HCT116 (cell line): Measurements from ENCODE around the gene FOXF1. TPM values are rescaled to one million over a fixed set of nuclear protein-coding genes. Genes with fewer than 3 reads are reported as not detected.
A peak's percentile ranks its signal among the peaks of the same experiment; 100 is the strongest.

Experiments
- ATAC-seq: fragments of 200-7000 bp; cut with Tn5 transposase; 2 replicates; pipeline ENCODE4 v1.9.1; 2020; ENCODE audit warnings: mild to moderate bottlenecking, moderate library complexity
- BruUV-seq: library from RNA; stranded (reverse); fragments of 400-500 nt; replicated peaks from 2 replicates; lab custom pipeline; 2021; lab: Mats Ljungman, UMichigan
- CTCF ChIA-PET: fragments of 300-600 bp; sonication (Branson Sonifier 250); formaldehyde crosslinking; loops from one replicate; lab custom pipeline; 2021; ENCODE audit warnings: antibody characterized with exemption; lab: Charles Lee
- POLR2A ChIA-PET: fragments of 300-600, 350-600 bp; sonication (Branson Sonifier 250); formaldehyde crosslinking; loops from one replicate; lab custom pipeline; 2021; ENCODE audit warnings: antibody characterized with exemption; lab: Charles Lee
- RAD21 ChIA-PET, 2 experiments: fragments of 300-600 bp; sonication (Branson Sonifier 250); formaldehyde crosslinking; loops; one replicate each; lab custom pipeline; 2023; ENCODE audit warnings: low total read pairs in 2 of 2; ENCODE audit not compliant: uncharacterized antibody in 2 of 2, unreplicated experiment in 2 of 2, low non-redundant PET in 1 of 2; lab: Charles Lee
- DNase-seq: peaks from one replicate; pipeline ENCODE4 v3.0.0-alpha.2; 2010; ENCODE audit warnings: low read depth, low spot score
- H2AFZ ChIP-seq: fragments of 200-600 bp; shearing (Covaris generic), sonication (generic); 2 replicates; pipeline ENCODE4 v1.6.1; 2017; ENCODE audit warnings: low read depth, mixed run types, mixed read lengths, antibody characterized with exemption, low read length; ENCODE audit not compliant: poor library complexity, severe bottlenecking
- H3K27ac ChIP-seq: 2 replicates; pipeline ENCODE4 v1.5.1; 2012; ENCODE audit warnings: low read depth, low read length
- H3K27me3 ChIP-seq: fragments of 200-600 bp; sonication (generic); 2 replicates; pipeline ENCODE4 v1.6.1; 2016; ENCODE audit warnings: mixed run types, low read length, mixed read lengths; ENCODE audit not compliant: insufficient read depth
- H3K36me3 ChIP-seq, 2 experiments: fragments of 200-500 bp in 1 of 2; fragments of 200-600 bp in 1 of 2; sonication (Bioruptor generic) in 1 of 2; sonication (generic) in 1 of 2; 2 replicates each; pipeline versions ENCODE4 v1.5.1 to v1.6.1; 2014 to 2016; ENCODE audit warnings: low read length in 2 of 2, inconsistent platforms in 1 of 2, mixed read lengths in 1 of 2, mixed run types in 1 of 2; ENCODE audit not compliant: insufficient read depth in 2 of 2, control insufficient read depth in 1 of 2
- H3K4me1 ChIP-seq, 2 experiments: fragments of 200-600 bp in 1 of 2; sonication (generic) in 1 of 2; 2 replicates each; pipeline versions ENCODE4 v1.5.1 to v1.6.1; 2012 to 2017; ENCODE audit warnings: low read length in 2 of 2, inconsistent platforms in 1 of 2, mild to moderate bottlenecking in 1 of 2, mixed read lengths in 1 of 2, mixed run types in 1 of 2, moderate library complexity in 1 of 2; ENCODE audit not compliant: insufficient read depth in 2 of 2, control insufficient read depth in 1 of 2
- H3K4me2 ChIP-seq: fragments of 200-600 bp; sonication (generic); 2 replicates; pipeline ENCODE4 v1.6.1; 2017; ENCODE audit warnings: mixed run types, low read length, mixed read lengths
- H3K4me3 ChIP-seq, 2 experiments: fragments of 200-600 bp in 1 of 2; sonication (generic) in 1 of 2; replicated peaks in 1 of 2; 2 replicates each; pipeline ENCODE4 v1.5.1; 2011 to 2016; ENCODE audit warnings: low read length in 2 of 2, control low read depth in 1 of 2, low read depth in 1 of 2, mild to moderate bottlenecking in 1 of 2, mixed read lengths in 1 of 2, mixed run types in 1 of 2
- H3K79me2 ChIP-seq: fragments of 200-600 bp; sonication (generic); 2 replicates; pipeline ENCODE4 v1.6.1; 2017; ENCODE audit warnings: mild to moderate bottlenecking, mixed run types, low read length, moderate library complexity, mixed read lengths; ENCODE audit not compliant: insufficient read depth
- H3K9ac ChIP-seq: fragments of 200-600 bp; sonication (generic); 2 replicates; pipeline ENCODE4 v1.6.1; 2016; ENCODE audit warnings: low read length, mixed read lengths
- H3K9me2 ChIP-seq: fragments of 200-600 bp; sonication (generic), shearing (Covaris generic); 2 replicates; pipeline ENCODE4 v1.6.1; 2017; ENCODE audit warnings: mixed run types, mild to moderate bottlenecking, moderate library complexity; ENCODE audit not compliant: insufficient read depth
- H3K9me3 ChIP-seq, 2 experiments: fragments of 200-500 bp in 1 of 2; fragments of 200-600 bp in 1 of 2; sonication (Bioruptor generic) in 1 of 2; sonication (generic) in 1 of 2; 2 replicates each; pipeline ENCODE4 v1.6.1; 2014 to 2017; ENCODE audit warnings: low read length in 2 of 2, mixed read lengths in 2 of 2, inconsistent platforms in 1 of 2, low read depth in 1 of 2, mild to moderate bottlenecking in 1 of 2, mixed run types in 1 of 2, moderate library complexity in 1 of 2; ENCODE audit not compliant: control insufficient read depth in 1 of 2, insufficient read depth in 1 of 2
- H4K20me1 ChIP-seq: fragments of 200-600 bp; sonication (generic), shearing (Covaris generic); 2 replicates; pipeline ENCODE4 v1.6.1; 2017; ENCODE audit warnings: mixed run types, mild to moderate bottlenecking, moderate library complexity; ENCODE audit not compliant: insufficient read depth
- ATF3 ChIP-seq: IDR thresholded peaks from 2 replicates; pipeline ENCODE4 v1.6.1; 2012
- CBX3 ChIP-seq: IDR thresholded peaks from 2 replicates; pipeline ENCODE4 v1.6.1; 2012; ENCODE audit warnings: low read depth
- CEBPB ChIP-seq: IDR thresholded peaks from 2 replicates; pipeline ENCODE4 v1.6.1; 2012; ENCODE audit warnings: low read depth
- CTCF ChIP-seq, 3 experiments: fragments of 200-600 bp in 1 of 3; sonication (generic) in 1 of 3; IDR thresholded peaks in 2 of 3; conservative IDR thresholded peaks in 1 of 3; 2 replicates each; pipeline ENCODE4 v1.5.1; 2012 to 2017; ENCODE audit warnings: low read depth in 2 of 3, low read length in 2 of 3, antibody characterized with exemption in 1 of 3, borderline replicate concordance in 1 of 3, control low read depth in 1 of 3, mild to moderate bottlenecking in 1 of 3, mixed read lengths in 1 of 3, mixed run types in 1 of 3, moderate library complexity in 1 of 3; ENCODE audit not compliant: insufficient read depth in 1 of 3
- EGR1 ChIP-seq: IDR thresholded peaks from 2 replicates; pipeline ENCODE4 v1.6.1; 2012; ENCODE audit warnings: low read depth
- EZH2phosphoT487 ChIP-seq: fragments of 200-600 bp; IDR thresholded peaks from 2 replicates; pipeline ENCODE4 v1.6.1; 2018; ENCODE audit warnings: antibody characterized with exemption, borderline replicate concordance
- FOSL1 ChIP-seq: IDR thresholded peaks from 2 replicates; pipeline ENCODE4 v1.6.1; 2012; ENCODE audit warnings: low read depth
- POLR2A ChIP-seq: IDR thresholded peaks from 2 replicates; pipeline ENCODE4 v1.7.0; 2011; ENCODE audit warnings: borderline replicate concordance; ENCODE audit not compliant: insufficient read depth, insufficient read length; ENCODE audit errors: extremely low read depth
- RAD21 ChIP-seq: IDR thresholded peaks from 2 replicates; pipeline ENCODE4 v1.6.1; 2012; ENCODE audit warnings: low read depth, mild to moderate bottlenecking
- REST ChIP-seq: IDR thresholded peaks from 2 replicates; pipeline ENCODE4 v1.6.1; 2012; ENCODE audit warnings: low read depth
- SP1 ChIP-seq: IDR thresholded peaks from 2 replicates; pipeline ENCODE4 v1.6.1; 2012; ENCODE audit warnings: low read depth
- SRF ChIP-seq: IDR thresholded peaks from 2 replicates; pipeline ENCODE4 v1.6.1; 2012; ENCODE audit warnings: low read depth
- TCF7L2 ChIP-seq: IDR thresholded peaks from 2 replicates; pipeline ENCODE4 v1.7.0; 2011; ENCODE audit warnings: borderline replicate concordance, inconsistent platforms; ENCODE audit not compliant: insufficient read depth, insufficient read length; ENCODE audit errors: extremely low read depth
- ZBTB33 ChIP-seq: IDR thresholded peaks from 2 replicates; pipeline ENCODE4 v1.6.1; 2011; ENCODE audit warnings: mild to moderate bottlenecking, low read length, moderate library complexity; ENCODE audit not compliant: insufficient replicate concordance; ENCODE audit errors: extremely low read depth
- intact Hi-C: fragments of 100-400 bp; cut with micrococcal nuclease; formaldehyde crosslinking; loops from 2 replicates; pipeline ENCODE4 v1.10.0; 2022
- total RNA-seq: library from RNA; stranded (reverse); gene quantifications from one replicate; pipeline ENCODE4 v1.2.1, GENCODE V29; 2021; ENCODE audit not compliant: unreplicated experiment

The FOXF1 gene
- total RNA-seq, 1 experiment from 2014 or later = 2.4 TPM

GRCh38 chr16:86520317-86521210 is 10.2 kb downstream of the FOXF1 start:
- BruUV-seq = no TSS peak
- H3K27ac ChIP-seq = no peak overlapping the region
- DNase-seq = no peak
- POLR2A ChIA-PET = no interaction called here
- no peak overlapping the region for H2AFZ ChIP-seq
- H3K4me2 ChIP-seq = peak overlapping the region; percentile 59
- CTCF ChIA-PET = interaction anchor here (0.5 to 2.2 kb wide), 6 partner anchors 267 to 699 kb away, joined by 3 to 14 read pairs (median 4); no protein-coding TSS in a partner anchor
- H3K9ac ChIP-seq = no peak overlapping the region
- H3K79me2 ChIP-seq = no peaks in the 10 kb centered on the region
- H3K36me3 ChIP-seq = no peaks in the 10 kb centered on the region
- no peaks in the 10 kb centered on the region for H3K9me3 ChIP-seq
- RAD21 ChIA-PET = interaction anchor here in 1 of 2 experiments (0.9 to 1.3 kb wide), 2 partner anchors 268 to 699 kb away, joined by 3 to 4 read pairs; no protein-coding TSS in a partner anchor
- H3K9me2 ChIP-seq = no peaks in the 10 kb centered on the region
- TF ChIP-seq ZBTB33 (no peak), ATF3 (no peak), CBX3 (no peak), TCF7L2 (no peak), POLR2A (no peak), CTCF (IDR thresholded peaks at IDR 0.05 in 2 of 3, conservative IDR thresholded peaks at IDR 0.05 in 1 of 3; ENCODE audit: borderline replicate concordance in 1 of 3, insufficient read depth in 1 of 3, low read depth in 2 of 3, low read length in 2 of 3) (no peak), SP1 (no peak), REST (no peak), EGR1 (no peak), FOSL1 (no peak), EZH2phosphoT487 (no peak), SRF (no peak), CEBPB (no peak), RAD21 (no peak)
- H3K27me3 ChIP-seq = no peaks in the 10 kb centered on the region
- intact Hi-C loops = loop anchor here (1.0 to 2.0 kb wide), 3 partner anchors 362 to 476 kb away; no protein-coding TSS in a partner anchor
- H3K4me3 ChIP-seq = peak overlapping the region in 1 of 2 experiments; percentile 8; a peak in 1 of 4 replicates
- no peak for ATAC-seq
- H3K4me1 ChIP-seq = peaks cover 4 to 13% of the 10 kb centered on the region in 2 experiments; a peak in 3 of 4 replicates
- H4K20me1 ChIP-seq = no peaks in the 10 kb centered on the region
